HG03575 (cell line): Measurements from ENCODE around the gene EFNA5.

Source experiments
- ATAC-seq: cut with Tn5 transposase; IDR thresholded peaks from one replicate; pipeline ENCODE4 v1.9.1; 2021; ENCODE audit not compliant: unreplicated experiment, insufficient number of reproducible peaks, low FRiP score; ENCODE audit errors: extremely low read depth

EFNA5 gene

GRCh38 chr5:107478068-107478641 is 192.6 kb downstream of the EFNA5 start:
- no peak for ATAC-seq

- no peak for ATAC-seq
These were observed 193.2 kb downstream of the EFNA5 start for GRCh38 chr5:107477492-107477891.

- peak; percentile 94 for ATAC-seq
These were observed 194.0 kb downstream of the EFNA5 start for GRCh38 chr5:107476783-107477182.

- peak; percentile 29 for ATAC-seq
These were observed 195.8 kb downstream of the EFNA5 start for GRCh38 chr5:107474716-107475489.

GRCh38 chr5:107474361-107474715 is 196.4 kb downstream of the EFNA5 start:
- no peak for ATAC-seq

- no peak for ATAC-seq
These were observed 198.1 kb downstream of the EFNA5 start for GRCh38 chr5:107472620-107473064.

GRCh38 chr5:107470295-107470582 is 200.5 kb downstream of the EFNA5 start:
- ATAC-seq: no peak

- no peak for ATAC-seq
These were observed 201.0 kb downstream of the EFNA5 start for GRCh38 chr5:107469485-107470294.

- ATAC-seq: no peak
These were observed 201.7 kb downstream of the EFNA5 start for GRCh38 chr5:107469064-107469463.

- ATAC-seq: no peak
These were observed 202.5 kb downstream of the EFNA5 start for GRCh38 chr5:107468276-107468675.

GRCh38 chr5:107467137-107467932 is 203.4 kb downstream of the EFNA5 start:
- ATAC-seq: no peak

GRCh38 chr5:107466233-107466769 is 204.4 kb downstream of the EFNA5 start:
- ATAC-seq: no peak

GRCh38 chr5:107464876-107465275 is 205.9 kb downstream of the EFNA5 start:
- ATAC-seq: no peak

GRCh38 chr5:107464416-107464815 is 206.3 kb downstream of the EFNA5 start:
- ATAC-seq: no peak

- no peak for ATAC-seq
These were observed 207.0 kb downstream of the EFNA5 start for GRCh38 chr5:107463731-107464130.

- no peak for ATAC-seq
These were observed 209.0 kb downstream of the EFNA5 start for GRCh38 chr5:107461770-107462169.

GRCh38 chr5:107460789-107461188 is 209.9 kb downstream of the EFNA5 start:
- ATAC-seq: no peak

- no peak for ATAC-seq
These were observed 211.1 kb downstream of the EFNA5 start for GRCh38 chr5:107459605-107460004.

- no peak for ATAC-seq
These were observed 212.4 kb downstream of the EFNA5 start for GRCh38 chr5:107458322-107458721.
